Gastroesophageal sphincter (tissue), 3 donors: ENCODE measurements around the gene SLC39A11.
"Not testable (repeated sequence)": the region's sequence is repeated elsewhere in the genome, so short reads cannot be mapped to it uniquely, and the experiment has no call there.

ENCODE experiments used
- CTCF ChIP-seq, 4 experiments: fragments of 200-600 bp in 2 of 4; fragments of 450-650 bp in 2 of 4; sonication (generic) in 1 of 4; IDR thresholded peaks; one replicate each; pipeline ENCODE4 v1.5.1; 2017 to 2019; ENCODE audit warnings: antibody characterized with exemption in 4 of 4, mild to moderate bottlenecking in 2 of 4, moderate library complexity in 2 of 4
- POLR2A ChIP-seq, 2 donors: fragments of 450-650 bp; IDR thresholded peaks; one replicate each; pipeline ENCODE4 v1.6.1; 2017; ENCODE audit warnings: antibody characterized with exemption in 2 of 2, mild to moderate bottlenecking in 2 of 2, moderate library complexity in 1 of 2

GRCh38 chr17:72999474-72999873 is 93.0 kb downstream of the SLC39A11 start:
- TF ChIP-seq CTCF, POLR2A (IDR thresholded peaks at IDR 0.05): not testable (repeated sequence)
